Neuronal stem cell (in vitro differentiated cells): ENCODE results near the gene COL4A4.
"Not testable (repeated sequence)": the region's sequence is repeated elsewhere in the genome, so short reads cannot be mapped to it uniquely, and the experiment has no call there.

Experiments
- DNase-seq: peaks from one replicate; pipeline ENCODE4 v3.0.0-alpha.2; 2013; ENCODE audit warnings: low spot score
- H2AFZ ChIP-seq: one replicate; pipeline ENCODE4 v1.6.1; 2013; ENCODE audit warnings: mild to moderate bottlenecking, low read length, inconsistent platforms
- H2AK5ac ChIP-seq: 2 replicates; pipeline ENCODE4 v1.6.1; 2013; ENCODE audit warnings: low read depth, mild to moderate bottlenecking, inconsistent platforms, low read length, moderate library complexity, mixed read lengths
- H2BK120ac ChIP-seq: 2 replicates; pipeline ENCODE4 v1.6.1; 2013; ENCODE audit warnings: low read depth, mild to moderate bottlenecking, inconsistent platforms, low read length, moderate library complexity, mixed read lengths
- H2BK12ac ChIP-seq: one replicate; pipeline ENCODE4 v1.6.1; 2013; ENCODE audit warnings: low read length, inconsistent platforms
- H2BK15ac ChIP-seq: 2 replicates; pipeline ENCODE4 v1.6.1; 2013; ENCODE audit warnings: mild to moderate bottlenecking, low read length, inconsistent platforms, mixed read lengths
- H2BK5ac ChIP-seq: one replicate; pipeline ENCODE4 v1.6.1; 2013; ENCODE audit warnings: inconsistent platforms, mild to moderate bottlenecking, low read length, moderate library complexity
- H3K14ac ChIP-seq: one replicate; pipeline ENCODE4 v1.6.1; 2013; ENCODE audit warnings: low read length, inconsistent platforms
- H3K18ac ChIP-seq: 2 replicates; pipeline ENCODE4 v1.6.1; 2013; ENCODE audit warnings: low read length, inconsistent platforms
- H3K23ac ChIP-seq: 2 replicates; pipeline ENCODE4 v1.6.1; 2013; ENCODE audit warnings: low read depth, mild to moderate bottlenecking, mixed read lengths, low read length, inconsistent platforms; ENCODE audit not compliant: poor library complexity
- H3K27ac ChIP-seq: replicated peaks from 3 replicates; pipeline ENCODE4 v1.5.1; 2013; ENCODE audit warnings: low read length, inconsistent platforms
- H3K27me3 ChIP-seq, 3 experiments: 2 replicates each; pipeline ENCODE4 v1.6.1; 2013; ENCODE audit warnings: low read length in 3 of 3, mild to moderate bottlenecking in 2 of 3, inconsistent platforms in 1 of 3, low read depth in 1 of 3, mixed read lengths in 1 of 3, moderate library complexity in 1 of 3; ENCODE audit not compliant: control insufficient read depth in 3 of 3, insufficient read depth in 3 of 3
- H3K36me3 ChIP-seq, 2 donors: replicated peaks in 1 of 2; 2 replicates each; pipeline ENCODE4 v1.6.1; 2013; ENCODE audit warnings: low read length in 2 of 2; ENCODE audit not compliant: control insufficient read depth in 2 of 2, insufficient read depth in 2 of 2
- H3K4ac ChIP-seq: 2 replicates; pipeline ENCODE4 v1.6.1; 2013; ENCODE audit warnings: inconsistent platforms, mild to moderate bottlenecking, low read length, moderate library complexity
- H3K4me1 ChIP-seq, 2 donors: 1 replicate in 1 of 2; 2 replicates in 1 of 2; pipeline ENCODE4 v1.6.1; 2013; ENCODE audit warnings: low read length in 2 of 2, low read depth in 1 of 2; ENCODE audit not compliant: control insufficient read depth in 2 of 2, insufficient read depth in 1 of 2
- H3K4me2 ChIP-seq: one replicate; pipeline ENCODE4 v1.6.1; 2013; ENCODE audit warnings: mild to moderate bottlenecking, low read length, inconsistent platforms; ENCODE audit not compliant: insufficient read depth, poor library complexity, severe bottlenecking
- H3K4me3 ChIP-seq, 2 donors: 2 replicates each; pipeline ENCODE4 v1.5.1; 2013; ENCODE audit warnings: low read length in 2 of 2, mild to moderate bottlenecking in 2 of 2, inconsistent platforms in 1 of 2, moderate library complexity in 1 of 2
- H3K79me1 ChIP-seq: one replicate; pipeline ENCODE4 v1.6.1; 2013; ENCODE audit warnings: low read depth, mild to moderate bottlenecking, inconsistent platforms, low read length, moderate library complexity
- H3K9ac ChIP-seq: one replicate; pipeline ENCODE4 v1.6.1; 2013; ENCODE audit warnings: mild to moderate bottlenecking, low read depth, low read length, inconsistent platforms; ENCODE audit not compliant: poor library complexity
- H3K9me3 ChIP-seq, 2 donors: replicated peaks in 1 of 2; 2 replicates each; pipeline versions ENCODE3 to v1.6.1; 2013; ENCODE audit warnings: low read length in 2 of 2, mild to moderate bottlenecking in 2 of 2, inconsistent platforms in 1 of 2, low read depth in 1 of 2, mixed read lengths in 1 of 2, moderate library complexity in 1 of 2; ENCODE audit not compliant: control insufficient read depth in 2 of 2, insufficient read depth in 1 of 2
- H4K8ac ChIP-seq: one replicate; pipeline ENCODE4 v1.6.1; 2013; ENCODE audit warnings: low read depth, mild to moderate bottlenecking, inconsistent platforms, low read length, moderate library complexity
- H4K91ac ChIP-seq: one replicate; pipeline ENCODE4 v1.6.1; 2013; ENCODE audit warnings: low read length, low read depth, mild to moderate bottlenecking, inconsistent platforms; ENCODE audit not compliant: poor library complexity
- WGBS, 2 donors: extraction: QIAGEN DNeasy Blood & Tissue Kit; methylation state at CpG; one replicate each; pipeline ENCODE4 v1.1.7; 2013; ENCODE audit warnings: missing lambda C conversion rate in 2 of 2, mixed read lengths in 1 of 2; ENCODE audit not compliant: insufficient read length in 2 of 2, insufficient replicate concordance in 1 of 2; ENCODE audit errors: extremely low coverage in 2 of 2; 5-methylcytosine and 5-hydroxymethylcytosine counted together

Gene COL4A4

DNA sequence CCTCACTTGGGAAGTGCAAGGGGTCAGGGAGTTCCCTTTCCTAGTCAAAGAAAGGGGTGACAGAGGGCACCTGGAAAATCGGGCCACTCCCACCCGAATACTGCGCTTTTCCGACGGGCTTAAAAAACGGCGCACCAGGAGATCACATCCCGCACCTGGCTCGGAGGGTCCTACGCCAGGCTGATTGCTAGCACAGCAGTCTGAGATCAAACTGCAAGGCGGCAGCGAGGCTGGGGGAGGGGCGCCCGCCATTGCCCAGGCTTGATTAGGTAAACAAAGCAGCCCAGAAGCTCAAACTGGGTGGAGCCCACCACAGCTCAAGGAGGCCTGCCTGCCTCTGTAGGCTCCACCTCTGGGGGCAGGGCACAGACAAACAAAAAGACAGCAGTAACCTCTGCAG lies 98.9 kb downstream of the COL4A4 start:
- not testable (repeated sequence) for H3K4ac ChIP-seq, H3K9me3 ChIP-seq, H3K27ac ChIP-seq, H3K9ac ChIP-seq, H2BK120ac ChIP-seq, H3K36me3 ChIP-seq, H3K27me3 ChIP-seq, H3K4me3 ChIP-seq, H2BK12ac ChIP-seq, H4K8ac ChIP-seq, DNase-seq, H3K23ac ChIP-seq, H3K18ac ChIP-seq, H3K4me1 ChIP-seq, H2AK5ac ChIP-seq, H2AFZ ChIP-seq, H2BK5ac ChIP-seq, H3K79me1 ChIP-seq, H4K91ac ChIP-seq, H3K4me2 ChIP-seq, H3K14ac ChIP-seq, H2BK15ac ChIP-seq
- no CpG with 5 or more reads among the region's 14 CpGs for WGBS, 2 donors

DNA sequence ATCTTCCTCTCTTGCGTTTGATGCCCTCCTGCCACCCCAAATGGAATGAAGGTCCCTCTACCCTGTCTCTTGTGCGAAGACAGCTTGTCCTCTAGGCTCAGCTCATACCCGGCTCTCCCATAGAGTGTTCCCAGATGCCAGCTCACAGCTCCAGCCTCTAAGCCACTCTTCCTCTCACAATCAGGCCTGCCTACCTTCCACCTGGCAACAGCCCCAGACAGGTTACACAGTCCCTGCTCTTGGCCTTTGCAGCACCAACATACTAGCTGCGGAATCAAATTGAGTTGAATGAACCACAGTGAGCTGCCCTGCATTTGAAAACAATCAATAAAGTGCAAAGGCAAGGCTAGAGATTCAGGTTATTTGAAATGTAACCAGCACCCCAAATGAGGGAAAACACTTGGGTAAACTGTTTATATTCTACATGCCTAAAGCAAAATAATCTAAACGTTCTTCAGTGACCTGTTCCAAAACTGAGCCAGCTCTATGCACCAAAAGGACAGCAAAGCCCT lies 105.1 kb downstream of the COL4A4 start:
- no peak overlapping the region for H3K4me3 ChIP-seq
- no peak overlapping the region for H2BK120ac ChIP-seq
- H2BK12ac ChIP-seq = no peak overlapping the region
- H3K23ac ChIP-seq = no peak overlapping the region
- H3K9me3 ChIP-seq = no peaks in the 10 kb centered on the region
- H3K14ac ChIP-seq = no peak overlapping the region
- H3K79me1 ChIP-seq = no peaks in the 10 kb centered on the region
- WGBS, 2 donors = no CpG with 5 or more reads among the region's 5 CpGs
- H2BK5ac ChIP-seq = no peak overlapping the region
- no peak overlapping the region for H3K18ac ChIP-seq
- H4K8ac ChIP-seq = no peak overlapping the region
- no peak overlapping the region for H2BK15ac ChIP-seq
- no peak overlapping the region for H3K4me2 ChIP-seq
- no peak overlapping the region for H3K9ac ChIP-seq
- H2AK5ac ChIP-seq = no peak overlapping the region
- peaks cover 0 to 3% (median 0%) of the 10 kb centered on the region in 3 experiments for H3K27me3 ChIP-seq
- no peak for DNase-seq
- no peak overlapping the region for H3K27ac ChIP-seq
- no peak overlapping the region for H2AFZ ChIP-seq
- no peak overlapping the region for H3K4ac ChIP-seq
- no peaks in the 10 kb centered on the region for H3K36me3 ChIP-seq
- H3K4me1 ChIP-seq = no peaks in the 10 kb centered on the region
- no peak overlapping the region for H4K91ac ChIP-seq

DNA sequence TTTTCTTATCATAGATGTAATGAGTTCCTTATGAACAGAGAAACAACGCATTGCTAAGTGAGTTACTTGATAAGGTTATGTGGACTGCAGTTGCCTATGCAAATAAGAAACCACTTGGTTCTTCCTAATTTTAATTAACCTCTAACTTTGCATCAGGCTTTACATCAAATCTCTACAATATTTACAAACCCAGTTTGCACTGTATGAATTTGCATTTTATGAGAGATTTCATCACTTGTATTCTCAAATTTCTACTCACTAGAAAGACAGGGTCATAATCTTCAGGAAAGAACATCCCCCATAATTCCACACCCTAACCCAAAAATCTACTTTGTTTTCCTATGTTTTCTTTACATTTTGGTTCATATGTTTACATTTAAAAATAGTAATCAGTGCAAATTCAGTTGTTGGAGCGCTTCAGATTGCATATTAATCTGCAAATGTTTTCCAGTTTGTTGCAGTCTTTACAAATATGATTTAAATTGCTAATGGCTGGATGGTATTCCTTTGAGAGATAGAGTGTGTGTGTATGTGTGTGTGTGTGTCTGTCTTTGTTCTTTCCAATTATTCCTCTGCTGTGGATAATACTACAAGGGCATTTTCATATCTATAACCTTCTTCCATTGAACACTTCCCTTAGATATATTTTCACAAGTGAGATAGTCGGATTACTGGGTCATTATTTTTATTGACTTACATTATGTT lies 106.1 kb downstream of the COL4A4 start:
- Histone ChIP-seq H3K9me3 (no peaks in the 10 kb centered on the region), H3K9ac (no peak overlapping the region), H3K79me1 (no peaks in the 10 kb centered on the region), H2BK5ac (no peak overlapping the region), H3K4me3 (no peak overlapping the region), H2BK15ac (no peak overlapping the region), H4K91ac (no peak overlapping the region), H3K36me3 (no peaks in the 10 kb centered on the region), H3K4me1 (no peaks in the 10 kb centered on the region), H2AK5ac (no peak overlapping the region), H4K8ac (no peak overlapping the region), H2BK12ac (no peak overlapping the region), H3K4ac (no peak overlapping the region), H2BK120ac (no peak overlapping the region), H3K4me2 (no peak overlapping the region), H3K14ac (no peak overlapping the region), H3K23ac (no peak overlapping the region), H3K27ac (no peak overlapping the region), H2AFZ (no peak overlapping the region), H3K18ac (no peak overlapping the region), H3K27me3 (peaks cover 0 to 3% (median 0%) of the 10 kb centered on the region in 3 experiments)
- no peak for DNase-seq
- no CpG with 5 or more reads among the region's 3 CpGs for WGBS, 2 donors

DNA sequence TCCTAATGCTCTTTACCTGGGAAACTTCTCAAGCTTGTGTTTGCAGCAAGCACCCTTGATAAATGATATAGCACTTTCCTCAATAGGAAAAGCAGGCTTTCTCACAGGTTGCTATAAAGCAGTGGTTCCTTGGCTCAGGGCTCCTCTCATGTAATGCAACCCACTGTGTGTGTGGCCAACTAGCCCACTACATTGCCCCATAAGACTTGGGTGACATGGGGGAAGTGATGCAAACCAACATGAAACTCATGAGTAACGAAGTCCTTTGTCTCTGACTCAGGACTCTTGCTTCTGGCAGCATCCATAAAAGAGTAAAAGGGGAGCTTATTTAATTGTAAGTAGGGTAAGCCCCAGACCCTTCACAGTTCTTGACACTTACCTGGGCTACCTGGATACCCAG lies 106.9 kb downstream of the COL4A4 start:
- Histone ChIP-seq H3K79me1 (no peaks in the 10 kb centered on the region), H3K27me3 (peaks cover 0 to 3% (median 0%) of the 10 kb centered on the region in 3 experiments), H2BK5ac (no peak overlapping the region), H3K9ac (no peak overlapping the region), H4K91ac (no peak overlapping the region), H2AFZ (no peak overlapping the region), H2BK12ac (no peak overlapping the region), H2BK15ac (no peak overlapping the region), H3K4me3 (no peak overlapping the region), H3K4me1 (no peaks in the 10 kb centered on the region), H4K8ac (no peak overlapping the region), H3K23ac (no peak overlapping the region), H3K14ac (no peak overlapping the region), H3K18ac (no peak overlapping the region), H3K4ac (no peak overlapping the region), H2AK5ac (no peak overlapping the region), H3K4me2 (no peak overlapping the region), H3K36me3 (no peaks in the 10 kb centered on the region), H3K9me3 (no peaks in the 10 kb centered on the region), H2BK120ac (no peak overlapping the region), H3K27ac (no peak overlapping the region)
- no peak for DNase-seq
- no CpG with 5 or more reads among the region's 1 CpG for WGBS, 2 donors
